Vagina (tissue), 2 donors: Measurements from ENCODE around the gene LPIN3. TPM values are rescaled to one million over a fixed set of nuclear protein-coding genes. Genes with fewer than 3 reads are reported as not detected.

Experiments used
- DNase-seq, 2 donors: peaks; one replicate each; pipeline ENCODE4 v3.0.0-alpha.2; 2017; ENCODE audit errors: extremely low spot score in 2 of 2
- H3K27ac ChIP-seq: fragments of 200-600 bp; sonication (generic); one replicate; pipeline ENCODE4 v1.5.1; 2019
- H3K27me3 ChIP-seq: fragments of 200-600 bp; sonication (generic); one replicate; pipeline ENCODE4 v1.5.1; 2019
- H3K36me3 ChIP-seq, 2 donors: fragments of 200-600 bp; sonication (generic); one replicate each; pipeline ENCODE4 v1.5.1; 2017 to 2019
- H3K4me1 ChIP-seq: fragments of 200-600 bp; sonication (generic); one replicate; pipeline ENCODE4 v1.5.1; 2019
- H3K4me3 ChIP-seq, 2 donors: fragments of 200-600 bp; sonication (generic); 1 replicate in 1 of 2; 2 replicates in 1 of 2; pipeline ENCODE4 v1.5.1; 2016 to 2019
- H3K9me3 ChIP-seq: fragments of 200-600 bp; sonication (generic); one replicate; pipeline ENCODE4 v1.5.1; 2019
- CTCF ChIP-seq, 3 experiments: fragments of 450-650 bp in 2 of 3; fragments of 200-600 bp in 1 of 3; sonication (generic) in 1 of 3; IDR thresholded peaks; one replicate each; pipeline ENCODE4 v1.5.1; 2017 to 2019; ENCODE audit warnings: antibody characterized with exemption in 3 of 3, mild to moderate bottlenecking in 2 of 3, moderate library complexity in 2 of 3
- POLR2A ChIP-seq, 2 donors: fragments of 450-650 bp; IDR thresholded peaks; one replicate each; pipeline ENCODE4 v1.6.1; 2017; ENCODE audit warnings: antibody characterized with exemption in 2 of 2, mild to moderate bottlenecking in 2 of 2, moderate library complexity in 2 of 2
- POLR2AphosphoS5 ChIP-seq, 2 donors: sonication (generic); formaldehyde crosslinking; IDR thresholded peaks; one replicate each; pipeline ENCODE4 v1.9.0; 2017; ENCODE audit warnings: antibody characterized with exemption in 2 of 2, mild to moderate bottlenecking in 2 of 2, low read depth in 1 of 2; ENCODE audit not compliant: insufficient read depth in 1 of 2
- intact Hi-C: fragments of 100-400 bp; cut with DNase I; formaldehyde crosslinking; loops from one replicate; pipeline ENCODE4 v1.15.1; 2023
- total RNA-seq: library from RNA; depleted of rRNA; stranded (reverse); fragments of >200 nt; gene quantifications from one replicate; pipeline ENCODE4 v1.2.3, GENCODE V29; 2016

The LPIN3 gene
- total RNA-seq, 1 donor from 2014 or later = 82.3 TPM

GRCh38 chr20:41371371-41371770 is 30.8 kb downstream of the LPIN3 start:
- no peaks in the 10 kb centered on the region for H3K36me3 ChIP-seq
- H3K4me1 ChIP-seq = no peaks in the 10 kb centered on the region
- no peak overlapping the region for H3K27ac ChIP-seq
- intact Hi-C loops = no loop called here
- no peaks in the 10 kb centered on the region for H3K9me3 ChIP-seq
- TF ChIP-seq POLR2AphosphoS5 (IDR thresholded peaks at IDR 0.05; ENCODE audit: insufficient read depth in 1 of 2, low read depth in 1 of 2) = no peak
- DNase-seq = no peak
- H3K27me3 ChIP-seq = no peaks in the 10 kb centered on the region
- H3K4me3 ChIP-seq = no peak overlapping the region

- Histone ChIP-seq H3K9me3 (no peaks in the 10 kb centered on the region), H3K4me3 (no peak overlapping the region), H3K36me3 (no peaks in the 10 kb centered on the region), H3K27me3 (no peaks in the 10 kb centered on the region), H3K27ac (no peak overlapping the region), H3K4me1 (no peaks in the 10 kb centered on the region)
- no peak for TF ChIP-seq POLR2AphosphoS5 (IDR thresholded peaks at IDR 0.05; ENCODE audit: insufficient read depth in 1 of 2, low read depth in 1 of 2)
- TF ChIP-seq CTCF (IDR thresholded peaks at IDR 0.05) = no peak
- no peak for TF ChIP-seq POLR2A (IDR thresholded peaks at IDR 0.05)
- DNase-seq = no peak
- intact Hi-C loops = no loop called here
These were observed 32.7 kb downstream of the LPIN3 start for GRCh38 chr20:41373251-41373783.

- TF ChIP-seq CTCF (IDR thresholded peaks at IDR 0.05) (no peak), POLR2AphosphoS5 (IDR thresholded peaks at IDR 0.05; ENCODE audit: insufficient read depth in 1 of 2, low read depth in 1 of 2) (no peak), POLR2A (IDR thresholded peaks at IDR 0.05) (no peak)
- Histone ChIP-seq H3K4me1 (no peaks in the 10 kb centered on the region), H3K36me3 (no peaks in the 10 kb centered on the region), H3K27ac (no peak overlapping the region), H3K9me3 (no peaks in the 10 kb centered on the region), H3K4me3 (no peak overlapping the region), H3K27me3 (no peaks in the 10 kb centered on the region)
- intact Hi-C loops = no loop called here
- DNase-seq = no peak
These were observed 33.6 kb downstream of the LPIN3 start for GRCh38 chr20:41373931-41374920.

- Histone ChIP-seq H3K36me3 (no peaks in the 10 kb centered on the region), H3K9me3 (no peaks in the 10 kb centered on the region), H3K4me3 (no peak overlapping the region), H3K4me1 (no peaks in the 10 kb centered on the region), H3K27me3 (no peaks in the 10 kb centered on the region), H3K27ac (no peak overlapping the region)
- intact Hi-C loops = no loop called here
- no peak for TF ChIP-seq POLR2A (IDR thresholded peaks at IDR 0.05)
- no peak for TF ChIP-seq CTCF (IDR thresholded peaks at IDR 0.05)
- TF ChIP-seq POLR2AphosphoS5 (IDR thresholded peaks at IDR 0.05; ENCODE audit: insufficient read depth in 1 of 2, low read depth in 1 of 2) = no peak
- no peak for DNase-seq
These were observed 35.2 kb downstream of the LPIN3 start for GRCh38 chr20:41375846-41376245.

- intact Hi-C loops = no loop called here
- no peaks in the 10 kb centered on the region for H3K36me3 ChIP-seq
- TF ChIP-seq POLR2AphosphoS5 (IDR thresholded peaks at IDR 0.05; ENCODE audit: insufficient read depth in 1 of 2, low read depth in 1 of 2) (no peak), CTCF (IDR thresholded peaks at IDR 0.05) (no peak), POLR2A (IDR thresholded peaks at IDR 0.05) (no peak)
These were observed 35.7 kb downstream of the LPIN3 start for GRCh38 chr20:41376349-41376748.

More at GRCh38 chr20:41376349-41376748, 35.7 kb downstream of the LPIN3 start:
- Histone ChIP-seq H3K27me3 (no peaks in the 10 kb centered on the region), H3K9me3 (no peaks in the 10 kb centered on the region), H3K4me1 (no peaks in the 10 kb centered on the region), H3K27ac (no peak overlapping the region), H3K4me3 (no peak overlapping the region)
- no peak for DNase-seq
